NCI-H345 treated with DMSO at 0.1 percent for 48 hours (cell line): ENCODE results near the gene PROC.
"Not testable (repeated sequence)": the region's sequence is repeated elsewhere in the genome, so short reads cannot be mapped to it uniquely, and the experiment has no call there.

Experiments
- DNase-seq: peaks from one replicate; lab custom pipeline; 2025; ENCODE audit not compliant: unreplicated experiment; lab: John Stamatoyannopoulos, UW

PROC gene

DNA sequence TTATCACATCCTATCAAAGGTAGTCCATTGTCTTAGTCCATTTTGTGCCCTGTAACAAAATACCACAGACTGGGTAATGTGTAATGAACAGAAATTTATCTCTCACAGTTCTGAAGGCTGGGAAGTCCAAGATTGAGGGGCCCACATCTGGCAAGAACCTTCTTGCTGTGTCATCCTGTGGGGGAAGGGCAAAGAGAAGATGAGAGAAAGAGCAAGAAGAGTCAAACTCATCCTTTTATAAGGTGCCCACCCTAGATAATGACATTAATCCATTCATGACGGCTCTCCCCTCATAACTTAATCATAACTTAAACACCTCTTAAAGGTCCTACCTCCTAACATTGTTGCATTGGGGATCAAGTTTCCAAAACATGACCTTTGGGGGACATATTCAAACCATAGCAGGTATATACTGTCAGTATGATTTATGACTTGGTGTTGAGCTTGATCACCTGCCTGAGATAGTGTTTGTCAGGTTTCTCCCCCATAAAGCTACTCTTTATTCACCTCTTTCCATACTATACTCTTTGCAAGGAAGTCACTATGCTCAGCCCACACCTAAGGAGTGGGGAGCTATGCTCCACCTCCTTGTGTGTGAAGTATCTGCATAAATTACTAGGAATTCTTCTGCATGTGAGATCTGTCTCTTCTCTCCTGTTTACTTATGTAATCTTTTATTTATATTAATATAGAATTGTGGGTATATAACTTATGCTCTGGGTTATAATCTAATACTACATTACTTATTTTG is 25.2 kb upstream of the PROC start:
- no peak for DNase-seq

GRCh38 chr2:127394492-127394891 is 23.7 kb upstream of the PROC start:
- no peak for DNase-seq

GRCh38 chr2:127397568-127398238 is 20.5 kb upstream of the PROC start:
- DNase-seq = no peak

GRCh38 chr2:127398239-127398590 is 20.0 kb upstream of the PROC start:
- DNase-seq = no peak

DNA sequence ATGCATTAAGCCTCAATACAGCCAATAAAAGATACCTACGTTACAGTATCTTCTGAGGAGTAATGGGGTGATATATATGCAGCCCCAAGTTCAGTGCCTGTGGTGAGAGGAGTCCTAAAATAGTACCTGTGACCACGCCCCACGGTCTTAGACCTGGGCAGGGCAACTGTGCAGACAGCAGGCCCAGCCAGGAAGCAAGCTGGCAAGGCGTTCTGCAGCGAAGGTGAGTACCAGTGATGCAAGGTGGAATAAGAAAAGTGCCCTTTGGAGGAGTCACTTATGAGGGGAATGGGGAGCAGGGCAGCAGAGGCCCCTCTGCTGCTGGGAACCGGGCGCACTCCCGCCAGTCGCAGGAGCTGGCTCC is 17.7 kb upstream of the PROC start:
- DNase-seq = no peak

DNA sequence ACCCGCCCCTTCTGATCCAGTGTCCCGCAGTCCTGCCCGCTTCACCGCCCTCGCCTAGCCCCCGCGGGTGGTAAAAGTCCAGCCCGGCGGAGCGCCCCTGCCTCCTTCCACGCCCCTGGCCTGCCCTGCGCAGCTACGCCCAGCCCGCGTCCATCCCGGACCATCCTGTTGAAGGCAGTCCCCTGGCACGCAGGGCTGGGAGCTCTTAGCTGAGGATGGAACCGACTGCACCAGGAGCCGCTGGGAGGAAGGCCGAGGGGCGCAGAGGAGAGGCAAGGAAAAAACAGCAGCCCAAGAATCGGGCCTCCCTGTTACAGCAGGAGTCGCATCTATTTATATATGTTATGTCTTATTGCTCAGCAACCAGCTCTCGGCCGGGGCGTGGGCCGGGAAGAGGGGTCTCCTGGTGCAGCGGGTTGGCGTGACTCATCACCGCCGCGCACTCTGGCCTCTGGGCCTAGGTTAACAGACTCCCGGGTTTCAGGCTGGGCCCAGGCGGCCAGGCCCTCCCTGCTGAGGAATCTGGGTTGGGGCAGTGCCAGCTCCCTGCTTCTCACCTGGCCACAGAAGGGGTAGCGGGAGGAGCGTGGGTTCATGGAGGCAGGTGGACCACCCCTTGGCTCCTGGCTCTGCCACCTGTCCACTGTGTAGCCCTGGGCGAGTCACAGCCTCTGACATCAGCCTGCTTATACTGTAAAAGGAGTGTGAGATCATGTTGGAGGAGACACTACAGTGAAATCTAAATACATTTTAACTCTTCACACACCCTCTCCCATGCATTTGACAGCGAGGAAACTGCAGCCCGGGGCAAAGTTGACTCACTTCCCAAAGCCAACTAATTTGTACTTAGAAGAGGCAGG is 17.1 kb upstream of the PROC start:
- no peak for DNase-seq

DNA sequence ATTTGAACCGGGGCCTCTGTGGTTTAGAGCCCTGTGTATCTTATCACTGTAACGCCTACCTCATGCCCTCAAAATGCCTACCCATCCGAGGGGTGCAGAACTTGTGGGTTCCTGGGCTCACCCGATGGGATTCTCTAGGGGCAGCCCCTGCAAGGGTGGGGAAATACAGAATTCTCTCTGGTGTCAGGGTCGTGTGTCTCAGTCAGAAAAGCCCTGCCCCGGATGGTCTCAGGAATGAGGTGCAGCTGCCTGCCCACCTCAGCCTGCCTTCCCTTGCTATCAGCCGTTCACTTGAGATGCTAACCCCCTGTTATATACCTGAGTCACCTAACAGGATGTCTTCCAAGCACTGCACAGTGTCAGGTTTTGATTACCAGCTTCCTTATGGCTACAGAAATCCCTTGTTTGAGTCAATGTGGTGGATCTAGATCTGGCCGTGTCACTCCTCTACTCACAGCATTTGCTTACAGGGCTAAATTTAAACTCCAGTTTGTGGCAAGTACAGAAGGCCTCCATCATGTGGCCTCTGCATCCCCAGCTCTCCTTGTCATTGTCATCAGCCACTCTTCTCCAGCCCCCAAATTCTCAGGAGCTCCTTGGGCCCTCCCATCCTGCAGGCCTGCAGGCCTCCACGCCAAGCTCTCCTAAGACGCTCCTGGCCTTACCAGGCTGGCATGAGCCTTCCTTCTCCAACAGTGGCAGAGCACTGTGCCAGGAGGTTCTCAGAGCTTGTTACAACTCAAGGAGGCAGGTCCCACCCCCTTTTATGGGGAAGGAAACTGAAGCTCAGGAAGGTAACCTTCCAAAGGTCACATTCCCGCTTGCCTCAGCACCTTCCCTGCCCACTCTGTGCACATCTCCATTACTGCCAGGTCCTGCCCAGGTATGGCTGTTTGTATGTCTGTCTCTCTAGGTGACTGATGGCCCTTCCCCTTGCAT is 16.2 kb upstream of the PROC start:
- DNase-seq = no peak

GRCh38 chr2:127403460-127403859 is 14.8 kb upstream of the PROC start:
- no peak for DNase-seq

GRCh38 chr2:127404466-127405254 is 13.6 kb upstream of the PROC start:
- no peak for DNase-seq

- DNase-seq = no peak
These were observed 13.0 kb upstream of the PROC start for GRCh38 chr2:127405255-127405610.

- DNase-seq = no peak
These were observed 11.8 kb upstream of the PROC start for GRCh38 chr2:127406454-127406853.

DNA sequence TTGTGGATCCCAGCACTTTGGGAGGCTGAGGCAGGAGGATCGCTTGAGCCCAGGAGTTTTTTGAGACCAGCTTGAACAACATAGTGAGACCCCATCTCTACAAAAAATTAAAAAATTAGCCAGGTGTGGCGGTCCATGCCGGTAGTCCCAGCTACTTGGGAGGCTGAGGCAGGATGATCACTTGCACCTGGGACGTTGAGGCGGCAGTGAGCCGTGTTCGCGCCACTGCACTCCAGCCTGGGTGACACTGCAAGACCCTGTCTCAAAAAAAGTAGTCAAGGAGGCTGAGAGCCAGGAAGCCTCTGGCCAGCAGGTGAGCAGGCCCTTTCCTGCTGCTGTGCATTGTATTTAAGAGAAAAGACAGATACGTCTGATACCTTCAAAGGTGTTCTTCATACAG is 11.1 kb upstream of the PROC start:
- no peak for DNase-seq

DNA sequence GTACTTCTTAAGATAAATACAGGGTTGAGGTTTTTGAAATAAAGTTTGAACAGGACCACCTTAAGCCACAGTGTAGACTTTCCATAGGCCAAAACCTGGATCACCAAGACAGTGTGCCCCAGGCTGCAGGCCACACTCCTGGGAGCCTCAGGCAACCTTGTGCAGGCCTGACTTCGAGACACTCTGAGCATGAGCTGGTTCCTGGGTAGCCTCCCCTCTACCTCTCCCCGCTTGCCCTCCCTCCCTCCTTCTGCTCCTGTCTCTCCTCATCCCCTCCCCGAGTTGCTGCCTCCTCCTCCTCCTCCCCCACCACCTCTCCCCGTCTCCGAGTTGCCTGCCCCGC is 10.6 kb upstream of the PROC start:
- DNase-seq = no peak

GRCh38 chr2:127408004-127408806 is 10.0 kb upstream of the PROC start:
- DNase-seq = peak; percentile 69

DNA sequence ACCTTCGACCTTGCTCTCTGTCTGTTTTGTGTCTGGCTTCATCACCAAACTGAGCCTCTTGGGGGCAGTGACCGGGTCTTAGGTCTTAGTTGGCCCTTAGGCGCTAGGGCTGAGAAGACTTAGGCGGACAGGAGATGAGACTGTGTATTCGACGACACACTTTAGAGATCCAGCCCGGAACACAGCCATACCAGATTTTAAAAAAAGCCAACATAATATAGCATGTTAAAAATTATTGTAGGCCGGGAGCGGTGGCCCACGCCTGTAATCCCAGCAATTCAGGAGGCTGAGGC is 9.5 kb upstream of the PROC start:
- DNase-seq = no peak

DNA sequence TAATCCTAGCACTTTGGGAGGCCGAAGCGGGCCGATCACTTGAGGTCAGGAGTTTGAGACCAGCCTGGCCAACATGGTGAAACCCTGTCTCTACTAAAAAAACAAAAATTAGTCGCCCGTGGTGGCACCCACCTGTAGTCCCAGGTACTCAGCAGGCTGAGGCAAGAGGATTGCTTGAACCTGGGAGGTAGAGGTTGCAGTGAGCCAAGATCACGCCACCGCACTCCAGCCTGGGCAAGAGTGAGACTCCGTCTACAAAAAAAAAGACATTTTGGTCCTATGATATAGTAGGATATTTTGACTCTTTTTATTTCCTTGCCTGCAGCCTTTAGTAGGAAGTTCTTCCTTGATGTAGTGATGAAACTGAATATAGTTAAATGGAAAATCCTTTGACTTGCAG is 8.5 kb upstream of the PROC start:
- DNase-seq = not testable (repeated sequence)

DNA sequence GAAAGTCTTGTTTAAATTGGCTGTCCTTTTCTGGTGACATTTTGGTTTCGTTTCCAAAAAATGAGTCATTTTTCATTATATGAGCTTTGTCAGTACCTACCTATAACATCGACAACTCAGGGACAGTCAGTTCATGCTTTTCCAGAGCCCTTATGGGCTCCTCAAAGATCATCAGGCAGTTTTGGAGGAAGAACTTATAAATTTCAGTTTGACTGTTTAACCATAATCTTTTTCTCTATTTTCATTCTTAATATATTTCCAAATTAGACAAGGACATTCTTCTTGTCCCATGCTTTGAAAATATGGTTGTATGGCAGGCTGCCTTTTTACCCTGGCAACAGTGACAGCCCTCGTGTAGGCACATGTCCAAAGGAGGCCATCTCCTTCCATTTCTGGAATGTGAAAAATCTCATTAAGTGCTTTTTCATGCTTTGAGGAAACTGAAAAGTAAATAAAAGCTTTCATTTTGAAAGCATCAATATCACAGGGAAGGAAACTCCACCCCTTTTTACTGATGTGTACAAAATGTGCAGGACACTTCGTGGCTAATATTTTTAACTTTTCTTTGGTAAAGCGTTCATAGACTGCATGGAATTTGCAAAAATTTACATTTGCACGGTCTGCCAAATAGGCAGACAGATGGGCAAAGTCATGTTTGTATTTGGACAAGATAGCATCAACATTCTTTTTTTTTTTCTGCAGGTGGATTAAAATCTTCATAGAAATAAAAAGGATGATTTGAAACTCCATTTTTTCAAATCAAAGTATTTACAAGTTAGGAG is 7.2 kb upstream of the PROC start:
- no peak for DNase-seq

DNA sequence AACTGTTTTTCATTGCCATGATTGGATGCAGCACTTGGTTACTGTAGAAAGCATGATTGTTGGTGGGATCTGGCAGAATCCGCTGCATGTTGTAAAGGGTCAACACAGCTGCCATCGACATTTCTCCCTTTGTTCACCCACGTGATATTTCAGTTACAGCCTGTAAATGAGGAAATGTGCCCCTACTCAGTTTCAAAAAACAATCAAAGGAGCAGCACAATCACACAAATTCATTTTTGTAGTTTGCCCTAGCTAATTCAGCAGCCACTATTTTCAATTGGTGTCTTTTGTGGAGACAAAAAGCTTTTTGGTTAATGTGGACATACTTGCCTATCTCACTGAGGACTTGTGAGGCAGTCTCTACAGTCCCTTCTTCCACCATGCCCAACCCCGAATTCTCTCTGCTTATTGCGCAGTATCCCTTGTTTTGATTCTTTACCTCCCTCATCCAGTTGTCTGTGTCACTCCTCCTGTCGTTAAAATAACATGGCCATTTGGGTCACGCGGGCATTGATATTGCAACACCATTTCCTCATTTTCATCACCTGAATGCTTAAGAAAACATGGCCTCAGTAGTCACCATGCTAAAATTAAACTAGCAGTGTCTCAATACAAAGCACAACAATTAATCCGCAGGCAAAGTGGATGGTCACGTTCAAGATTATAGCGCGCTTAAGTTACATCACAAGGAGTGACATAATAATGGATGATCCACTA is 6.4 kb upstream of the PROC start:
- no peak for DNase-seq
